Left renal cortex interstitium (tissue), 4 donors: ENCODE results near the gene SENP6. TPM values are rescaled to one million over a fixed set of nuclear protein-coding genes. Genes with fewer than 3 reads are reported as not detected.

Experiments used
- DNase-seq, 4 donors: peaks; one replicate each; pipeline ENCODE4 v3.0.0-alpha.2; 2013; ENCODE audit warnings: low read depth in 4 of 4, low spot score in 2 of 4, missing footprints in 1 of 4
- polyA plus RNA-seq, 4 donors: library from polyadenylated mRNA; unstranded; fragments of 120-200 nt; gene quantifications; one replicate each; pipeline ENCODE4 v1.2.1, GENCODE V29; 2013; ENCODE audit not compliant: insufficient read length in 4 of 4

SENP6 gene
- polyA plus RNA-seq, 4 donors: 112 to 169 (median 139) TPM

- no peak for DNase-seq
Observed at GRCh38 chr6:75746221-75746620, 144.5 kb downstream of the SENP6 start.

DNA sequence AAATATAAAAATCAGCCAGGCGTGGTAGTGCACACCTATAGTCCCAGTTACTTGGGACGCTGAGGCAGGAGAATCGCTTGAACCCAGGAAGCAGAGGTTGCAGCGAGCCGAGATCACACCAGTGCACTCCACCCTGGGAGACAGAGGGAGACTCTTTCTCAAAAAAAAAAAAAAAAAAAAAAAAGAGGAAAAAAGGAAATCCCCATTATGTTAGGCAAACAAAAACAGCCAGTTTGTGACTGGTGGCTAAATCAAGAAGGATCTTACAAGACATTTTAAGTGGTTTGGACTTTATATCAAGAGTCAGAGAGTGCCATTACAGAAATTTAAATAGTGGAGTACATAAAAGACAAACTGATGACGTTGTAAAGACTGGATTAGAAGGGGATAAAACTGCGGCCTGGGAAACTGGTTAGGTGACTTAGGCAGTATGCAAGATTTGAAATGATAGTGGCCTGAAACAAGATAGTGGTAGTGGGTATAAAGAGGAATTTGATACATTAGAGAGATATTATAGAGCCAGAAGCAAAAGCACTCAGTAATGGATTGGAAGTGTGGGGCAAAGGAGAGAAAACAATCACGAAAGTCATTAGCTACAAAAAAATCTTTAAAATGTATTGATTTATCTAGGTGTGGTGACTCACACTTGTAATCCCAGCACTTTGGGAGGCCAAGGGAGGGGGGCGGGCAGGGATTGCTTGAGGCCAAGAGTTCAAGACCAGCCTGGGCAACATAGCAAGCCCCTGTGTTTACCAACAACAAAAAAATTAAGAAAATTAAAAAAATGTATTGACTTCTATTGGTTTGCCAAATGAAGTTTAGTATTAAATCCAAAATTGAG, 145.7 kb downstream of the SENP6 start:
- no peak for DNase-seq

GRCh38 chr6:75748003-75748742, 146.5 kb downstream of the SENP6 start:
- DNase-seq: no peak

DNA sequence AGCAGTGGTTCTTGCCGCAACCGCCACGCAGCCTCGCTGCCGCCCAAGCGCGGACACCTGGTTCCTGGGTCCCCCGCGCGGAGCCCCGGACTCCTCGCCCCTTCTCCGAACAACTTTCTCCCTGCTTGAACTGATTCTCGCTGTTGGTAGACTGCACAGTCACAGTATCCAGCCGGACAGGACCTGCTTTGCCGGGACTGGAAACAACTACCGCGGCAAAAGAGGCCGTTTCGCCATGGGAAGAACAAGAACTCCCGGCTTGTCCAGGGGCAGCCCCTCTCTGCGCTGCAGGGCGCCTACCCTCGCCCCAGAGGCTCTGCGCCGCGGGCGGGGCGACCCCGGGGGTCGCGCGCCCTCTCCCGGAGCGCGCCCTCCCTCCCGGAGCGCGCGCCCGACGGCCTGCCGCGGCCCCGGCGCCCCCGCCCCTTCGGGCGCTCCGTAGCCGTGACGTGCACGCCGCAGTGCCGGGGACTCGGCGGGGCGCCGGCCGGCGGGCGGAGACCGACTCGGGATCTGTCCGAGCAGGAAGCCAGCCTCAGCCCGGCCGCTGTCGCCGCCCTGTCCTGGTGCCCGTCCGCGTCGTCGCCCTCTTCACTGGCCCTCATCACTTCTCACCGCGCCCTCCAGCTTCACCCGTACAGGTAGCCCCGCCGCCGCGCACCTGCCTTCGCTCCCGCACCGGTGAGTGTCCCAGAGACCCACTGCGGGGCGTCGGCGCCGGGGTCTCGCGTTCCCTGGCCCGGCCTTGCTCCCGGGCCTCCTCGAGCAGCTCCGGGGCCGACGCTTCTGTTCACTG, 147.3 kb downstream of the SENP6 start, which contains the start of gene MYO6:
Gene MYO6 (plus strand): TSS at position 497 of the 796 bp plus-strand sequence. CDS start 68,309 bp downstream, outside the sequence.
- peak in 3 of 4 donors; percentile 58 to 63 (median 61) for DNase-seq

- DNase-seq: no peak
Observed at GRCh38 chr6:75751443-75751842, 149.8 kb downstream of the SENP6 start.

DNA sequence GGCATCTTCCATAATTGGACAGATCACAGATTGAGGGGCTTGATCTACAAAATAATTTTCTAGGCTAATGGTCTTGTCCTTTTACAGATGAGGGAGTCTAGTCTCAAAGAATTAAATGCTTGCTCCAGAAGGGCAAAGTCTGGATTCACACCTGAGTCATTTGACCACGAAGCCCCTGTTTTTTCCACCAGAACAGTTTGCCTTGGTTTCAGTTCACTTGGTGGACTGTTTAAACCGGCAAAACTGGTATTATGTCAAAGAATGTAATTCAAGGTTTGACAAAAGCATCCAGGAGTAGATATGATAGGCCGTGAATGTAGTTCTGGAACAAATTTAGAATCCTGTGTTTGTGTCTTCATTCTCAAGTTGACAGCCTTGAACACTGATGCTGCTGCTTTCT, 150.7 kb downstream of the SENP6 start:
- DNase-seq: no peak

DNA sequence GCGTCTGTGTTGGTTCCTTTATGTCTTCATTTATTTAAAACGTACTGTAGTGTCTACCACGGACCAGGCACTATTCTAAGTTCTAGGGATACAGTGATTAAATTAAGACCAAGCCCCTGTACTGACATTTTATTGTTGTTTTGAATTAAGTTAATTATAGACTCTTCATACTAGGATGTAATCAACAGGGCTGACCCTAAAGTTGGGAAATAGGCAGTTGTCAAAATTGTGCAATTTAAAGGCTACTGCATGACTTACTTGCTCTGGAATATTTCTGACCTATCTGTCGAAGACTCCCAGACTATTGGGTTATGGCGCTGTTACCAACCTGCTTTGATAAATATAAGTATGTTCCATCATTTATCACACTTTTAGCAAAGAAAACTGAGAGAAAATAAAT, 154.0 kb downstream of the SENP6 start:
- DNase-seq: no peak

DNA sequence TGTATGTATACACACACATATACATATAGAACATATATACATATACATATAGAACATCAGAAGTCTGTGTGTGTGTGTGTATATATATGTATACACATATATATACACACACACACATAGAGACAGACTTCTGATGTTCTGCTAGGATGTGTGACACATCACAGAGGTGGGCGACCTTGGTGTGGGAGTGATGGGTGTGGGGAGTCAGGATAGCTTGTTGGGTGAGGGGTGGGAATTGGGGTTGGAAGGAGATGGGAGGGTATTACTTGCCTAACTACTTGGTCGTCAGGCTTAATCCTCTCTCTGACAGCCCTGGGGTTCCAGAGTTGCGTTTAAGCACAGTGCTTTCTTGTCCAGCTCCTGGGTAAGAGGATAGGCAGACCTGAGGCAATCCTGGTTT, 155.6 kb downstream of the SENP6 start:
- no peak for DNase-seq

GRCh38 chr6:75758061-75758460, 156.4 kb downstream of the SENP6 start:
- no peak for DNase-seq

DNA sequence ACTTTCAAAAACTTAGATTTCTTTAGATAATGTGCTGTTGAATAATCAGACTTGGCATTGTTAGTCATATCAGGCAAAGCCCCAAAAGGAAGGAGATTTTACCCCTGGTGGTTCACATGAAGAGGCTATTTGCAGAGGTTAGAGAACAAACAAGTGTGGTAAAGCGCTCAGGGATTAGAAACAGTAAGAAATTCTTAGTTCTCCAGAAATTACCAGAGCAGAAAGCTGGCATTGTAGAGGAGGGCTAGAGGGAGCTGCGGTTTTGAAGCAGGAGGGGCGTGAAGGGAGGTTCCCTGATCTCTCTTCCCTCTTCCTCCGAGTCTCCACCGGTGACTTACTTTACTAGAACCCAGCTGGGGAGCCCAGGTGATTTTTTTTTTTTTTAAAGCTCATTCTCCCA, 157.5 kb downstream of the SENP6 start:
- DNase-seq: no peak

- DNase-seq: no peak
Observed at GRCh38 chr6:75760320-75760719, 158.6 kb downstream of the SENP6 start.

DNA sequence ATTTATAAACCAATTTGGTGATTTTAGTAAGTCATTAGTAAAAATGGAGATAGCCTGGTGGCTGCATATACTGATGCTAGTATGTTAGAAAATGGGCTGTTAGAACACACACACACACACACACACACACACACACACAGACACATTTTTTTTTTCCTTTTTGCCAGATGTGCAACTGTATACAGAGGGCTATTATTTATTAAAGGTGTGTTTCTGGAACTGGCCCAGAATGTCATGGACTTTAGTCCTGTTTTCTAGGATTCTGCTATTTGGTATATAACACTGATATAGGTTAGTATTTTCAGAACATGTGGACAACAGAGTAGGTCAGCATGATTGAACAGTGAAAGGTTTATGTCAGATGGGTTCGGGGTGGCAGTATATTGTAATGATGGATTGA, 159.8 kb downstream of the SENP6 start:
- no peak for DNase-seq

- DNase-seq: no peak
Observed at GRCh38 chr6:75762063-75762462, 160.4 kb downstream of the SENP6 start.

- DNase-seq: no peak
Observed at GRCh38 chr6:75766387-75766786, 164.7 kb downstream of the SENP6 start.

Other genes starting within 250 kb of the SENP6 start
- gene FILIP1, start 108.1 kb upstream of the SENP6 start, polyA plus RNA-seq: 1 to 10 TPM; 2.4 to 3.2 (median 3.0) TPM
- gene MYO6, start 147.4 kb downstream of the SENP6 start, polyA plus RNA-seq: 100 to 1,000 TPM in 3 of 4 donors, 10 to 100 TPM in 1; 85.4 to 116 (median 106) TPM